Keratinocyte (primary cell): ENCODE results near the gene STK24. TPM values are rescaled to one million over a fixed set of nuclear protein-coding genes. Genes with fewer than 3 reads are reported as not detected.
A peak's percentile ranks its signal among the peaks of the same experiment; 100 is the strongest.

ENCODE experiments used
- DNase-seq: peaks from one replicate; pipeline ENCODE4 v3.0.0-alpha.2; 2011; ENCODE audit warnings: low read depth, missing footprints, low spot score
- FAIRE-seq: peaks from 2 replicates; lab custom pipeline; 2011; peaks lifted over from hg19 to GRCh38; lab: Jason Lieb, UNC
- H2AFZ ChIP-seq: 2 replicates; pipeline ENCODE4 v1.6.0; 2012; ENCODE audit warnings: low read length, control low read depth, inconsistent platforms; ENCODE audit not compliant: control insufficient read depth
- H3K27ac ChIP-seq: 2 replicates; pipeline ENCODE4 v1.5.1; 2011; ENCODE audit warnings: low read length; ENCODE audit not compliant: control insufficient read depth, insufficient read depth
- H3K27me3 ChIP-seq: 3 replicates; pipeline ENCODE4 v1.6.0; 2011; ENCODE audit warnings: low read length; ENCODE audit not compliant: control insufficient read depth, insufficient read depth; ENCODE audit errors: extremely low read depth
- H3K36me3 ChIP-seq, 2 experiments: 2 replicates in 1 of 2; 3 replicates in 1 of 2; pipeline ENCODE4 v1.5.1; 2011; ENCODE audit warnings: low read length in 2 of 2, mild to moderate bottlenecking in 1 of 2; ENCODE audit not compliant: control insufficient read depth in 2 of 2, insufficient read depth in 2 of 2; ENCODE audit errors: extremely low read depth in 1 of 2
- H3K4me1 ChIP-seq: 3 replicates; pipeline ENCODE4 v1.5.1; 2011; ENCODE audit warnings: low read length; ENCODE audit not compliant: control insufficient read depth, insufficient read depth; ENCODE audit errors: extremely low read depth
- H3K4me2 ChIP-seq: 3 replicates; pipeline ENCODE4 v1.6.0; 2011; ENCODE audit warnings: low read depth, low read length; ENCODE audit not compliant: control insufficient read depth, insufficient read depth; ENCODE audit errors: extremely low read depth
- H3K4me3 ChIP-seq, 3 experiments: fragments of 200-600 bp in 1 of 3; sonication (generic) in 1 of 3; 2 replicates in 2 of 3; 3 replicates in 1 of 3; pipeline ENCODE4 v1.5.1; 2011 to 2016; ENCODE audit warnings: low read length in 3 of 3, mild to moderate bottlenecking in 3 of 3, control low read depth in 2 of 3, inconsistent platforms in 1 of 3, low read depth in 1 of 3, mixed read lengths in 1 of 3, mixed run types in 1 of 3, moderate library complexity in 1 of 3; ENCODE audit not compliant: control insufficient read depth in 2 of 3, insufficient read depth in 2 of 3; ENCODE audit errors: extremely low read depth in 1 of 3
- H3K79me2 ChIP-seq: 2 replicates; pipeline ENCODE4 v1.6.0; 2012; ENCODE audit warnings: low read length; ENCODE audit not compliant: control insufficient read depth, insufficient read depth
- H3K9ac ChIP-seq: 3 replicates; pipeline ENCODE4 v1.6.0; 2011; ENCODE audit warnings: low read length; ENCODE audit not compliant: control insufficient read depth, insufficient read depth; ENCODE audit errors: extremely low read depth
- H3K9me1 ChIP-seq: 3 replicates; pipeline ENCODE4 v1.6.0; 2011; ENCODE audit warnings: low read length; ENCODE audit not compliant: control insufficient read depth, insufficient read depth; ENCODE audit errors: extremely low read depth
- H3K9me3 ChIP-seq: 2 replicates; pipeline ENCODE4 v1.5.1; 2012; ENCODE audit warnings: low read depth, low read length; ENCODE audit not compliant: control insufficient read depth
- H4K20me1 ChIP-seq: 3 replicates; pipeline ENCODE4 v1.6.0; 2011; ENCODE audit warnings: low read length; ENCODE audit not compliant: control insufficient read depth, insufficient read depth; ENCODE audit errors: extremely low read depth
- EZH2 ChIP-seq: IDR thresholded peaks from one replicate; pipeline ENCODE4 v1.6.1; 2012; ENCODE audit warnings: inconsistent platforms, mild to moderate bottlenecking, low read length, moderate library complexity
- dilution Hi-C: fragments of 300-500 bp; cut with MboI; formaldehyde crosslinking; loops from one replicate; pipeline ENCODE4 v1.7.0; 2020; ENCODE audit warnings: low sequenced_read_pairs; ENCODE audit not compliant: extremely low pct_ligation_motif_present
- polyA plus RNA-seq, 5 experiments: library from polyadenylated mRNA; depleted of rRNA in 3 of 5; stranded (reverse) in 3 of 5; stranded (forward) in 1 of 5; unstranded in 1 of 5; fragments of >200 nt; gene quantifications; 1 replicate in 1 of 5; 2 replicates in 3 of 5; 3 replicates in 1 of 5; pipeline versions ENCODE4 v1.2.1 to v1.2.3, GENCODE V29; 2011 to 2012; ENCODE audit warnings: missing spikeins in 2 of 5, low read depth in 1 of 5, low replicate concordance in 1 of 5
- TF ChIP-seq, protein P1 (sequence below), 3 experiments: IDR thresholded peaks in 1 of 3; conservative IDR thresholded peaks in 1 of 3; optimal IDR thresholded peaks in 1 of 3; 2 replicates in 2 of 3; 3 replicates in 1 of 3; pipeline versions ENCODE3 to v1.5.1; 2011; ENCODE audit warnings: low read length in 3 of 3, mild to moderate bottlenecking in 3 of 3, moderate library complexity in 2 of 3, control low read depth in 1 of 3, inconsistent platforms in 1 of 3; ENCODE audit not compliant: insufficient read depth in 2 of 3; ENCODE audit errors: extremely low read depth in 1 of 3

STK24 gene
- polyA plus RNA-seq, 1 donor (not counting 4 experiments of a cell fraction or from before 2014, with no cell fraction given) = 81.6 TPM

DNA sequence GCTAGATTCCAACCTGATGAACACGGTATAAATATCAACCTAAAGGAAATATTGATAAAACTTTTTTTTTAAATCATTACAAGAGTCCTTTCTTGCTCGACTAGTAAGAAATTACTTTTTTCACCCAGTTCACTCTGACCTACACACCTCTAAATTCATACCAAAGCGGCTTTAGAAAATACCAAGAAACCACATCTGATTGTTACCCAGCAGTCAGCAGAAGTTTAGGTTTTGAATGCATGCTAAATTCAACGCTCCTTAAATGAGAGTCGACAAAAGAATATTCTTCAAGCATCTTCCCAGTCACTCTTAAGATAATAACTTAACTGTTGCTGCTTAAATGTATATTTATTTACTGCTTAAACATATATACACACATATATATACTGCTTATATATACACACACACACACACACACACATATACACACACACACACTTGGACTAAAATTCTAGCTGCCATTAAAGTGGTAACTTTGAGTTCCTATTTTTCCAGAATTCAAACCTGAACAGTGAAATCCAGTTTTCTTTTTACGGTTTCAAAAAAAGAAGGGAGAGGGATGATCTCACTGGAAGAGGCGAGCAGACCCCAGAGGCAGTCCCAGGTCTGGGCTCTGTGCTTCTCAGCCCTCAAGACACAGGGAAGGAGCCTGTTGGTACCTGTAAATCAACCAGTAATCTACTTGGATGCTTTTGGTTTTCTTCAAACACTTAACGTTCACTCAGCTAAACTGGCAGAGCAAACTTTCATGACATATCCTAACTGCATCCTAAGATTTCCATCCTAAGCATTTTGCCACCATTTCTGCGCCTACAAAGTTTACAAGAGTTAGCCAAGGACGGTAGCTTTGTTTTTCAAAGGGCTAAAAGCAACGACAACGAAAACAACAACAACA lies 1.7 kb downstream of the STK24 start:
- Histone ChIP-seq H3K36me3 (peaks cover 0 to 6% of the 10 kb centered on the region in 2 experiments), H3K27me3 (no peaks in the 10 kb centered on the region), H2AFZ (no peak overlapping the region), H3K79me2 (peaks cover 63% of the 10 kb centered on the region), H4K20me1 (peaks cover 22% of the 10 kb centered on the region), H3K4me1 (peaks cover 48% of the 10 kb centered on the region), H3K9ac (peak overlapping the region; percentile 86), H3K4me2 (peak overlapping the region; percentile 97), H3K27ac (peak overlapping the region; percentile 80), H3K9me1 (peaks cover 5% of the 10 kb centered on the region), H3K9me3 (no peaks in the 10 kb centered on the region), H3K4me3 (peak overlapping the region; percentile 70 to 93 (median 78))
- FAIRE-seq (no peak), DNase-seq (no peak)
- dilution Hi-C loops = no loop called here
- TF ChIP-seq, protein P1, sequence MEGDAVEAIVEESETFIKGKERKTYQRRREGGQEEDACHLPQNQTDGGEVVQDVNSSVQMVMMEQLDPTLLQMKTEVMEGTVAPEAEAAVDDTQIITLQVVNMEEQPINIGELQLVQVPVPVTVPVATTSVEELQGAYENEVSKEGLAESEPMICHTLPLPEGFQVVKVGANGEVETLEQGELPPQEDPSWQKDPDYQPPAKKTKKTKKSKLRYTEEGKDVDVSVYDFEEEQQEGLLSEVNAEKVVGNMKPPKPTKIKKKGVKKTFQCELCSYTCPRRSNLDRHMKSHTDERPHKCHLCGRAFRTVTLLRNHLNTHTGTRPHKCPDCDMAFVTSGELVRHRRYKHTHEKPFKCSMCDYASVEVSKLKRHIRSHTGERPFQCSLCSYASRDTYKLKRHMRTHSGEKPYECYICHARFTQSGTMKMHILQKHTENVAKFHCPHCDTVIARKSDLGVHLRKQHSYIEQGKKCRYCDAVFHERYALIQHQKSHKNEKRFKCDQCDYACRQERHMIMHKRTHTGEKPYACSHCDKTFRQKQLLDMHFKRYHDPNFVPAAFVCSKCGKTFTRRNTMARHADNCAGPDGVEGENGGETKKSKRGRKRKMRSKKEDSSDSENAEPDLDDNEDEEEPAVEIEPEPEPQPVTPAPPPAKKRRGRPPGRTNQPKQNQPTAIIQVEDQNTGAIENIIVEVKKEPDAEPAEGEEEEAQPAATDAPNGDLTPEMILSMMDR (optimal IDR thresholded peaks at IDR 0.05 in 1 of 3, IDR thresholded peaks at IDR 0.05 in 1 of 3, conservative IDR thresholded peaks at IDR 0.05 in 1 of 3; ENCODE audit: extremely low read depth in 1 of 3, insufficient read depth in 2 of 3, low read length in 3 of 3) = no peak
- no peak for TF ChIP-seq EZH2

DNA sequence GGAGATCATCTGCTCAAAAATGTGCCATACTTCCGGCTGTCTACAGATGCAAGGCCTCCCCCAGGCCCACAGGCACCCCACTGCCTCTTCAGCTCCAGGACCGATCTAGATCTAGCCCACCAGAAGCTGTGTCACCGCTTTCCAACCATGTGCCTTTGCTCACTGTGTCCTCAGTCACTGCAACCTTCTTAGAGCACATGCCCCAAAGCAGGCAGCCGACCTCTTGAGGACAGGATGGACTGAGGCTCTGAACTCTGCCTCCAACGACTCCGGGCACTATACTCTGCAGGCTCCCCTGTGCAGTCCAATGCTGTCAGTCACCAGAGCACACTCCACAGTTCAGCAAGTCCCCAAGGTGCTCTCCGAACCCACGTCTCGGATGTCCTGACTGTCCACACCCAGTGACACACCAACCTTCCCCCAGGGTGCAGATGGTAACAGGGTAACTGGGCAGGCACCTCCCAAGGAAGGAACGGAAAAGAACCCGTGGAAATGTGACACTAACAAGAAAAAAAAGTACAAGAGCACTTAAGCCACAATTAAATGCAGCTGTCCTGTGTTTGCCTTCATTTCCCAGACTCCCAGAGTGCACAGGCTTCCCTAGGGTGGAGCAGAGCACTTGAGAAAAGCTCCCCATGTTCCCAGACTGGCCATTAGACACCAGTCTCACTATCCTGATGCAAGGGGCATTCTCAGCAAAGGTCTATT lies 4.8 kb downstream of the STK24 start:
- Histone ChIP-seq H3K4me3 (peak overlapping the region in 2 of 3 experiments; percentile 11 to 47), H3K36me3 (peaks cover 0 to 6% of the 10 kb centered on the region in 2 experiments), H3K79me2 (peaks cover 94% of the 10 kb centered on the region), H2AFZ (no peak overlapping the region), H3K4me2 (peak overlapping the region; percentile 88), H3K27ac (peak overlapping the region; percentile 77), H3K4me1 (peaks cover 58% of the 10 kb centered on the region), H3K9me1 (peaks cover 6% of the 10 kb centered on the region), H3K9ac (peak overlapping the region; percentile 56), H3K27me3 (no peaks in the 10 kb centered on the region), H4K20me1 (peaks cover 30% of the 10 kb centered on the region), H3K9me3 (no peaks in the 10 kb centered on the region)
- dilution Hi-C loops = no loop called here
- FAIRE-seq (no peak), DNase-seq (no peak)
- TF ChIP-seq, protein P1 (optimal IDR thresholded peaks at IDR 0.05 in 1 of 3, IDR thresholded peaks at IDR 0.05 in 1 of 3, conservative IDR thresholded peaks at IDR 0.05 in 1 of 3; ENCODE audit: extremely low read depth in 1 of 3, insufficient read depth in 2 of 3, low read length in 3 of 3) = no peak
- no peak for TF ChIP-seq EZH2
